Measurements from ENCODE around the gene LOXHD1.

The LOXHD1 gene

DNA sequence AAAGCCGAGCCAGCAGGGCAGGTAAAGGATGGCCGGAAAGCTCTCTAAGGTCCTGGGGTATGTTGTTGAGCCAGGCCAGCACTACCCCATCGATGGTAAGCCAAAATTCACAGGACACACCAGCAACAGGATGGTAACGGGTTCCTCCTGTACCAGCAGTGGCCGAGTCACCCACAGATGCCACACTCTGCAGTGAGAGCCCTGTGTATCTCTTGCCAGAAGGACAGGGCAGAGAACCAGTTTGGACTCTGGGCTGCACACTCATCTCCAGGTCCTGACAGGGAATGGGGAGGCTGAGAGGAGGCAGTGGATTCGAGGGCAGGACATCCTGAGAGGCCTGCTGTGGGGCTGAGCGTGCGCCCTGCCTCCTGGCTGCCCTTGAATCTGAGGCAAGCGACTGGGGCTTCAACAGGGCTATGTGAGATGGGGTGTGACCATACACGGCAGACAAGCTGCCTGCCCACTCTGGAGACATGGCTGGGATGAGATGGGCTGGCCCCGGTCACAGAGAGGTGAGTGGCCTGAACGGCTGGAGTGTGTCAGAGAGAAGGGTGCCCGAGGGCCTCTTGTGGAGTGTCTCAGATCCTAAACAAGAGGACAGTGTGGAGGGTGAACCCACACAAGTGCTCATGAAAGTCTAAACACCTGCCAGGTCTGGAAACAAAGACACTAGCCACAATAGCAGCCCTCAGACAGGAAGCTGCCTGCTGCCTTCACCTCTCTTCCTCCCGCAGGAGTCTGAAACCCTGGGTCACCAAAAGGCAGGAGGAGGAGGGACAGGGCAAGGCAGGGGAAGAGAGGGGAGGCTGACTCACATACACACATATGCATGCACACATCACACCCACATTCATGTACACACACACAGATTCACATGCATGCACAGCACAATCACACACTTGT is 182.3 kb downstream of the LOXHD1 start:
- TF ChIP-seq, protein P1, sequence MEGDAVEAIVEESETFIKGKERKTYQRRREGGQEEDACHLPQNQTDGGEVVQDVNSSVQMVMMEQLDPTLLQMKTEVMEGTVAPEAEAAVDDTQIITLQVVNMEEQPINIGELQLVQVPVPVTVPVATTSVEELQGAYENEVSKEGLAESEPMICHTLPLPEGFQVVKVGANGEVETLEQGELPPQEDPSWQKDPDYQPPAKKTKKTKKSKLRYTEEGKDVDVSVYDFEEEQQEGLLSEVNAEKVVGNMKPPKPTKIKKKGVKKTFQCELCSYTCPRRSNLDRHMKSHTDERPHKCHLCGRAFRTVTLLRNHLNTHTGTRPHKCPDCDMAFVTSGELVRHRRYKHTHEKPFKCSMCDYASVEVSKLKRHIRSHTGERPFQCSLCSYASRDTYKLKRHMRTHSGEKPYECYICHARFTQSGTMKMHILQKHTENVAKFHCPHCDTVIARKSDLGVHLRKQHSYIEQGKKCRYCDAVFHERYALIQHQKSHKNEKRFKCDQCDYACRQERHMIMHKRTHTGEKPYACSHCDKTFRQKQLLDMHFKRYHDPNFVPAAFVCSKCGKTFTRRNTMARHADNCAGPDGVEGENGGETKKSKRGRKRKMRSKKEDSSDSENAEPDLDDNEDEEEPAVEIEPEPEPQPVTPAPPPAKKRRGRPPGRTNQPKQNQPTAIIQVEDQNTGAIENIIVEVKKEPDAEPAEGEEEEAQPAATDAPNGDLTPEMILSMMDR (conservative IDR thresholded peaks at IDR 0.05; ENCODE audit: low read length): no peak
- H3K4me3 ChIP-seq (ENCODE audit: low read length): no peak overlapping the region
- no peak for DNase-seq (ENCODE audit: low read depth)

DNA sequence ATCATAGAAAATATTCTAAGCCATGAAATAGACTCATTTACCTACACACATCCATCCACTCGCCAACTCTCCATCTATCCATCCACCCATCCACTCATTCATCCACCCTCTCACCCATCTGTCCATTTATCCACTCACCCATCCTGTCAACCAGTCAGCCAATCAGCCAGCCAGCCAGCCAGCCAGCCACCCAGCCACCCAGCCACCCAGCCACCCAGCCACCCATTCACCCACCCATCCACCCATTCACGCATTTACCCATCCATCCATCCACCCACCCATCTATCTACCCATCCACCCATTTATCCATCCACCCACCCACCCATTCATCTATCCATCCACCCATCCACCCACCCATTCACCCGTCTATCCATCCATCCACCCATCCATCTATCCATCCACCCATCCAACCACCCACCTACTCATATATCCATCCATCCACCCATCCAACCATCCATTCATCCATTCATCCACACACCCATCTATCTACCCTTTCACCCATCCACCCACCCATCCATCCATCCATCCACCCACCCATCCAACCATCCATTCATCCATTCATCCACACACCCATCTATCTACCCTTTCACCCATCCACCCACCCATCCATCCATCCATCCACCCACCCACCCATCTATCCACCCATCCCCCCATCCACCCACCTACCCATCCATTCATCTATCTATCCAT is 185.1 kb downstream of the LOXHD1 start:
- no peak for DNase-seq (ENCODE audit: low read depth)
- TF ChIP-seq, protein P1 (conservative IDR thresholded peaks at IDR 0.05; ENCODE audit: low read length): no peak
- H3K4me3 ChIP-seq (ENCODE audit: low read length): no peak overlapping the region

DNA sequence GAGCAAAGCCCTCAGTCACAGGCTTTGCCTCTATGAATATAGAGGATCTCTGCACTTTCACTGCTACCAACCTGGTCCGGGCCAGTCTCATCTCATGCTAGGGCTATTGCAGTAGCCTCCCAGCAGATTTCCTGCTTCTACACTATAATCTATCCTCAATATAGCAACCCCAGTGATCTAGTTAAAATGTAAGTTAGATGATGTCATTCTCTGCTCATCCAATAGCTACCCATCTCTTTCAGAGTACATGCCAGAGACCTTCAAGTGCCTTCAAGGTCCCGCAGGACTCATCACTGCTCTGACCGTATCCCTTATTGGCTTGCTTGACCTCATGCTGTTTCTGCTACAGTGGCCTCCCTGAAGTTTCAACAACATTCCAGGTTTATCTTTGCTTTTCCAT is 186.3 kb downstream of the LOXHD1 start:
- H3K4me3 ChIP-seq (ENCODE audit: low read length): no peak overlapping the region
- TF ChIP-seq, protein P1 (conservative IDR thresholded peaks at IDR 0.05; ENCODE audit: low read length): no peak
- DNase-seq (ENCODE audit: low read depth): no peak

DNA sequence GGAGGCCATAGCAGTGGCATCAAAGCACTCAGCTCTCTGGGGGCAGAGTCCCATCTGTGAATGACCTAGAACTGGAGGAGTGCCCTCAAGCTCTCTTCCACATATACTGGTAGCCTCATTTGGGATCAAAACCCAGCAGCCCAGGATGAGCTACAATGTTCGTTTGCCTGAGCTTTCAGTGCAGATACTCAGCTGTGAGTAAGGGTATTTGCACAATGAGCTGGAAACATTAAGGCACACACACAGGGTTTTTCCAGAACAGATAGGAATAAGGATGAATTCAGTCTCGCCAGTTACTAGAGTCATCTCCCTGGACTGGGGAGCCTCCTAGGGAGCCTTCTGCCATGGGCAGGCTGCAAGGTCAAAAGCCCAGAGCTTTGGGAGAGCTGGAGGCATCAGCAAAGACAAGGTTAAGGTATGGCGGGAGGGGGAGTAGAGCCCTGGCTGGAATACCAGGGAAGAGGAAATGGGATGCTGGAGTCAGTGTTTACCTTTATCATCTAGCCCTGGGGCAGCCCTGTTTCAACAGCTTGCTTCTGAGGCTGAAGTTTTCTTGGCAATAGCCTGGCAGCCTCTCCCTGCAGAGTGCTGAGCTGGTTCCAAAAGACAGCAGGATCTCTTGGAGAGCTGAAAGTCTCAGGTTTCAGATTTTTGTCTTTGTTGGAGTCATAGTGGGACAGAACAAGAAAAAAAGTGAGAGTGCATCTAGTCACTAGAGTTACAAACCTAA is 187.7 kb downstream of the LOXHD1 start:
- TF ChIP-seq, protein P1 (conservative IDR thresholded peaks at IDR 0.05; ENCODE audit: low read length): no peak
- no peak for DNase-seq (ENCODE audit: low read depth)

DNA sequence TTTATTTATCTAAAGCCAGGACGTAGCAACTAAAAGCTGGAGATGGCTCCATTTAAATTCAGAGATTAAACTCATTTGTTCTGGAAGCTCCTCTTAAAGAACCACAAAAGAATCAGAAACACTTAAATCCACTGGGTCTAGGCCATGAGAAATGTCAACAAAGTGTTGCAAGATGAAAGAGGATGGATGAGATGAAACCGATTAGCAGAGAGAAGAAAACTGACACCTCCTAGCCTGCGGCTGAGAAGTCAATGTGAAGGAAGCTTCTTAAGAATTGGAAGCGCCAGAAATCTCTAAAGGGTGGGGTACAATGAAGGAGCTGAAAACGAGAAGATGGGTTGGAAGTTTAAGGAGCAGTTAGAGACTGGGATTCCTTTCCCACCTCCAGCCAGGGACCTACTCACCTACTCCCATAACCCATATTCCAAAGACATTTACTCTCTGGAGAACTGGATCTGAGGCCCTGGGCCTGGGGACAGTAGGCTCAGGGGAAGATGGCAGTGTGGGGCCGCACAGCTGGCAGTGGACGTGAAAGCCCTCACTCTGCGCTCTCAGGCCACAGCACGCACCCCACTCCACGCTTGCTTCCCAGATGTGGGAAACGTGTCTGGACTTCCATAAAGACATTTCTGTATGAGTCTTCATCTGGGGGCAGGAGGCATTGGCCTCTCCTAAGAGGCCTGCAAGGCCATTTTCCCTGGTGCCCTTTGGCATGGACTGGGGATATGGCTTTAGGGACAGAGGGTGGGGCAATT is 188.4 kb downstream of the LOXHD1 start:
- no peak overlapping the region for H3K4me3 ChIP-seq (ENCODE audit: low read length)
- TF ChIP-seq, protein P1 (conservative IDR thresholded peaks at IDR 0.05; ENCODE audit: low read length): no peak
- no peak for DNase-seq (ENCODE audit: low read depth)

More for the DNA sequence above, 187.7 kb downstream of the LOXHD1 start:
- no peak overlapping the region for H3K4me3 ChIP-seq (ENCODE audit: low read length)

DNA sequence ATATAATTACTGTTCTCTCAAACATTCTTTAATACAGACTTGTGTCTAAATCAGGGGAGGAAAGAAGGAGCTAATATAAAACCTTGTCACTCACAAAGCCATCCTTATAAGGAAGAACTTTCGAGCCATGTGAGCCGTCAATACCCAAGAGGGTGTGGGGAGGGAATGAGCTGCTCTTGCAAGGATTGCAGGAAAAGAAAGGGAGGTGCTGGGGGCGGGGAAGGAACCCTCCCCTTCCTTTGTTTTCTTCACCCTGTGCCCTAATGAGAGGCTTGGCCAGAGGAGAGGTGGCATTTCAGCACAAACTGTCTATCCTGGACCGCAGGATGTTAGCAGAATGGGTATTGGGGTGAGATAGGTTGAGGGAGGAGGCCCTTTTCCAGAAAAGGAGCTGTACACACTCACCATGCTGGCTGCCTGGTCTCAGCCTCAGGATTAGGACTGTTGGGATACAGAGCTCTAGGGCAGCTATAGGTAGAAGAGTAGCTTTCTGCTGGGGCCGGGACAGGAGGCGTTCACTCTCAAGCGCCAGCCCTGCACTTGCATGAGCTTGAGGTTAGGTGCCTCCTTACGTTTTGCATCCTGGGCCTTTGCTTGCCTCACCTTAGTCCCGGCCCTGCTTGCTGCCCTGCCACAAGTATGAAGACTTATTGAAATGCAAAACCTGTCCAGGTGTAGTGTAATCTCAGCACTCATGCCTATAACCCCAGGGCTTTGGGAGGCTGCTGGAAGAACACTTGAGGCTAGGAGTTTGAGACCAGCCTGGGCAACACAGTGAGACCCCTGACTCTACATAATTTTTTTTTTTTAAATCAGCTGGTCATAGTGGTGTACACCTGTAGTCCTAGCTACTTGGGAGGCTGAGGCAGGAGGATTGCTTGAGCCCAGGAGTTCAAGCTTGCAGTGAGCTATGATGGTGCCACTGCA is 190.5 kb downstream of the LOXHD1 start:
- H3K4me3 ChIP-seq (ENCODE audit: low read length): no peak overlapping the region
- TF ChIP-seq, protein P1 (conservative IDR thresholded peaks at IDR 0.05; ENCODE audit: low read length): no peak
- no peak for DNase-seq (ENCODE audit: low read depth)

Data from AG10803 (cell line).